SK-N-SH (cell line): ENCODE data around the gene TMEM214. TPM values are rescaled to one million over a fixed set of nuclear protein-coding genes. Genes with fewer than 3 reads are reported as not detected.

Experiments
- CHD2 ChIP-seq: fragments of 150-350 bp; IDR thresholded peaks from 2 replicates; pipeline ENCODE4 v1.6.1; 2018; ENCODE audit warnings: low read length; ENCODE audit not compliant: partially characterized antibody
- JUND ChIP-seq: IDR thresholded peaks from 2 replicates; pipeline ENCODE4 v1.4.0; 2012
- MXI1 ChIP-seq: IDR thresholded peaks from 2 replicates; pipeline ENCODE4 v1.6.1; 2012; ENCODE audit warnings: mild to moderate bottlenecking, low read depth, low read length, improper control_type of control experiment
- polyA plus RNA-seq, 3 experiments: library from polyadenylated mRNA; depleted of rRNA; stranded (reverse); fragments of >200 nt; gene quantifications; 2 replicates each; pipeline ENCODE4 v1.2.3, GENCODE V29; 2012

TMEM214 gene
- polyA plus RNA-seq, 1 of the 3 experiments (the other 2 are of a cell fraction): 69.4 TPM

DNA sequence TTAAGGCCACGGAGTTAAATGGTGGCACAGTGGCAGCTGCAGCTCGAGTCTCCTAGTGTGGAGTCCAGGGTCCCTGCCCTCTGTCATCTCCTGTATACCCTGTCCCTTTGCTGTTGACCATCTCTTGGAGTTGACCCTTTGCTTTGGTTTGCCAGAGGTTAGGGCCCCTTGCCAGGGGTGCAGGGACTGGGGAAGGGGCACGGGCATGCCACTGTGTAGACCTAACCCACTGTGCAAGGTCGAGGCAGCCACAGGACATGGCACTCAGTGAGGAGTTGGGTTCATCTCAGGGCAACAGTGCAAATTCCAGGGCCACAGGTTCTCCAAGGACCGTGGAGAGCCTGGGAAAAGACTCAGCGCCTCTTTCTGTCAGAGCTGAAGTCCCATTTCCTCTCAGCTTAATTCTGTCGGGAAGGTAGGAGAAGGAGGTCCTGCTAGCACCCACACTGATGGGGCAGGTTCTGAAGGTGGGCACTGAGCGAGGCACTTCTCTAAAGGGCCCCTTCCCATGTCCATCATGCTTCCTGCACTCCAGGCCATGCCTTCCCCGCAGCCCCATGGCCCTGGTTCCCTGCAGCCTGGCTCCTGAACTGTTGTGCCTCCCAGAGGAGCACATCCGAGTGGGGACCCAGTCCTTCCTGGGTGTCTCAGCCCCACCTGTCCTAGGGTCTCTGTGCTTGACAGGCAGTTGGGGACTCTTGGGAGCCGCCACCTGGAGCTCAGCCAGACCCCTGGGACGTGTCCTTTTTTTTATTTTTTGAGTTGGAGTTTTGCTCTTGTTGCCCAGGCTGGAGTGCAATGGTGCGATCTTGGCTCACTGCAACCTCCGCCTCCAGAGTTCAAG is 56.6 kb downstream of the TMEM214 start (continued):
- TF ChIP-seq MXI1 (no peak), JUND (no peak), CHD2 (no peak)

Other genes with a start within 250 kb of the TMEM214 start
- 17.0 and 19.5 TPM in 2 replicates for gene CENPA, start 246.9 kb upstream of the TMEM214 start, polyA plus RNA-seq (2012; rRNA removed)
- gene DPYSL5, start 184.8 kb upstream of the TMEM214 start, polyA plus RNA-seq (2012; rRNA removed): 0.79 and 1.8 TPM in 2 replicates
- 20.2 and 24.4 TPM in 2 replicates for gene MAPRE3, start 62.3 kb upstream of the TMEM214 start, polyA plus RNA-seq (2012; rRNA removed)
- gene AGBL5, start 18.7 kb downstream of the TMEM214 start, polyA plus RNA-seq (2012; rRNA removed): 45.5 and 47.8 TPM in 2 replicates
- 876 and 1,851 TPM in 2 replicates for gene OST4, start 38.7 kb downstream of the TMEM214 start, polyA plus RNA-seq (2012; rRNA removed)
- gene EMILIN1, start 45.6 kb downstream of the TMEM214 start, polyA plus RNA-seq (2012; rRNA removed): 184 and 286 TPM in 2 replicates
- 6.5 and 10.3 TPM in 2 replicates for gene KHK, start 53.8 kb downstream of the TMEM214 start, polyA plus RNA-seq (2012; rRNA removed)
- gene CGREF1, start 86.2 kb downstream of the TMEM214 start, polyA plus RNA-seq (2012; rRNA removed): 17.1 and 18.3 TPM in 2 replicates
- gene ABHD1, start 90.8 kb downstream of the TMEM214 start, polyA plus RNA-seq (2012; rRNA removed): 3.3 and 4.1 TPM in 2 replicates
- 47.9 and 51.3 TPM in 2 replicates for gene PREB, start 101.7 kb downstream of the TMEM214 start, polyA plus RNA-seq (2012; rRNA removed)
- not detected in 2 replicates for gene PRR30, start 106.4 kb downstream of the TMEM214 start, polyA plus RNA-seq (2012; rRNA removed)
- gene TCF23, start 116.0 kb downstream of the TMEM214 start, polyA plus RNA-seq (2012; rRNA removed): not detected in 2 replicates
- gene ATRAID, start 179.1 kb downstream of the TMEM214 start, polyA plus RNA-seq (2012; rRNA removed): 289 and 366 TPM in 2 replicates
- 75.7 and 85.0 TPM in 2 replicates for gene SLC5A6, start 179.3 kb downstream of the TMEM214 start, polyA plus RNA-seq (2012; rRNA removed)
- gene CAD, start 184.4 kb downstream of the TMEM214 start, polyA plus RNA-seq (2012; rRNA removed): 29.3 and 47.6 TPM in 2 replicates
- 0.68 and 1.1 TPM in 2 replicates for gene SLC30A3, start 230.1 kb downstream of the TMEM214 start, polyA plus RNA-seq (2012; rRNA removed)
- gene DNAJC5G, start 242.5 kb downstream of the TMEM214 start, polyA plus RNA-seq (2012; rRNA removed): 0.18 TPM in 1 of 2 replicates, not detected in the other
- 0.28 and 0.36 TPM in 2 replicates for gene TRIM54, start 249.5 kb downstream of the TMEM214 start, polyA plus RNA-seq (2012; rRNA removed)